ENCODE measurements around the gene RGS6.
"Not testable (repeated sequence)": the region's sequence is repeated elsewhere in the genome, so short reads cannot be mapped to it uniquely, and the experiment has no call there.

Gene RGS6

DNA sequence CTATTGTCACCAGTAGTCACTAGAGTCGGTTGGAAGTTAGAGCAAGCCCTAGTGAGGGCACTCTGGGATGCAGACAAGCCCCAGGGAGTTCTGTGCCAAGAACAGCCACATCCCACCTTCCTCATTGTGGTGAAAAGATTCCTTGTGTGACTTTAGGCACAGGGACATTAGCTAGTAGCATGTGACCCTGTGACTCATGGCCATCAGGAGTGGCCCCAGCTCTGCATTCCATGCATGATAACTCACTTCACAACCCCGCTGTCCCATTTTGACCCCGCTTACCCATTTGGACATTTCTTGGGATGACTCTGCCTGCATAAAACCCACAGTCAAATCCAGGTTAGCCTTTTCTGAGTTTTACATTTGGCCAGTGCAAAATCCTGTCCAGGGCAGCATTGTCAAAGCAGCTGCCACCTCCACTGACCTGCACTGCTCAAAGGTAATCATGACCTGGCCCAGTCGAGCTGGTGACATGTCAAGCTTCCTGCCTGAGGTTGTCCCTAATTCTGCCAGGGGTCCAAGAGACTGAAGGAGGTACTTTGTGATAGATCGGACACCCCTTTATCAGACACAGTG lies 531.1 kb downstream of the RGS6 start:
- no peak overlapping the region for H3K4me3 ChIP-seq (ENCODE audit: low read depth in 1 of 5, low read length in 5 of 5)
- peaks cover 0 to 4% (median 0%) of the 10 kb centered on the region in 5 donors for H3K36me3 ChIP-seq (ENCODE audit: control insufficient read depth in 5 of 5, insufficient read depth in 5 of 5, low read length in 5 of 5)
- no peaks in the 10 kb centered on the region for H3K4me1 ChIP-seq (ENCODE audit: control insufficient read depth in 5 of 5, insufficient read depth in 5 of 5, low read length in 5 of 5)
- no peaks in the 10 kb centered on the region for H3K27me3 ChIP-seq (ENCODE audit: control insufficient read depth in 5 of 5, insufficient read depth in 4 of 5, low read length in 5 of 5)
- no peak overlapping the region for H3K9ac ChIP-seq (ENCODE audit: low read length in 5 of 5)
- H3K27ac ChIP-seq (ENCODE audit: low read depth, low read length), result no peak overlapping the region
- H3K9me3 ChIP-seq (ENCODE audit: control insufficient read depth in 5 of 5, low read length in 5 of 5), result peaks cover 6 to 25% (median 15%) of the 10 kb centered on the region in 5 donors

DNA sequence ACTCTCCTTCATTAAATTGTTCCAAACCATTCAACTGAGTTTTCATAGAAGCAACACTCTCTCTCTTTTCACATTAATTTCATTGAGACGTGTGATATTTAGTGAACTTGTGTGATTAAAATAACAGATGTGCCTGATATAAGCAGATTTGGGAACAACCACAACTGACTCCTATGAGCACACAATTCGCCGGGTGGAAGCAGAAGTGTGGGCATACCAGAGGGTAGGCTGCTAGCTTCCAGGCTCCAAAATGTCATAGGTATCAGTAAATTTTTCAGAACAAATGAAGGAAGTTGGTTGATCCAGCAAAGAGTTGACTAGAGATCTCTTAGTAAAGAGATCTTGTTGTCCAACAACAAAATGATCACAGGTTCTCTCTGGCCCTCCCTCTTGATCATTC lies 532.0 kb downstream of the RGS6 start:
- no peak overlapping the region for H3K27ac ChIP-seq (ENCODE audit: low read depth, low read length)
- no peak overlapping the region for H3K4me3 ChIP-seq (ENCODE audit: low read depth in 1 of 5, low read length in 5 of 5)
- H3K9ac ChIP-seq (ENCODE audit: low read length in 5 of 5), result no peak overlapping the region
- peaks cover 6 to 25% (median 15%) of the 10 kb centered on the region in 5 donors for H3K9me3 ChIP-seq (ENCODE audit: control insufficient read depth in 5 of 5, low read length in 5 of 5)
- peaks cover 0 to 4% (median 0%) of the 10 kb centered on the region in 5 donors for H3K36me3 ChIP-seq (ENCODE audit: control insufficient read depth in 5 of 5, insufficient read depth in 5 of 5, low read length in 5 of 5)
- no peaks in the 10 kb centered on the region for H3K4me1 ChIP-seq (ENCODE audit: control insufficient read depth in 5 of 5, insufficient read depth in 5 of 5, low read length in 5 of 5)
- no peaks in the 10 kb centered on the region for H3K27me3 ChIP-seq (ENCODE audit: control insufficient read depth in 5 of 5, insufficient read depth in 4 of 5, low read length in 5 of 5)

DNA sequence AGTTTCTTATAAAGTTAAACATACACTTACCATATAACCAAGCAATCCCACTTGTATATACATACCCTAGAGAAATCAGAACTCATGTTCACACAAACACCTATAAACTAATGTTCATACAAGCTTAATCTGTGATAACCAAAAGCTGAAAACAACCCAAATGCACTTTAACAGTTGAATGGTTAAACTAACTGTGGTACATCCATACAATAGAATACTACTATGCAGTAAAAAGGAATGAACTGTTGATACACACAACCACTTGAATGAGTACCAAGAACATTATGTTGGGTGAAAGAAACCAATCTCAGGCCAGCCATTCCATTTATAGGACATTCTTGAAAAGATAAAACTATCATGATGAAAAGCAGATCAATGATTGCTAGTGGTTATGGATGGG lies 534.1 kb downstream of the RGS6 start:
- peaks cover 6 to 25% (median 15%) of the 10 kb centered on the region in 5 donors for H3K9me3 ChIP-seq (ENCODE audit: control insufficient read depth in 5 of 5, low read length in 5 of 5)
- H3K4me1 ChIP-seq (ENCODE audit: control insufficient read depth in 5 of 5, insufficient read depth in 5 of 5, low read length in 5 of 5), result no peaks in the 10 kb centered on the region
- no peak overlapping the region for H3K9ac ChIP-seq (ENCODE audit: low read length in 5 of 5)
- peaks cover 0 to 3% (median 0%) of the 10 kb centered on the region in 5 donors for H3K36me3 ChIP-seq (ENCODE audit: control insufficient read depth in 5 of 5, insufficient read depth in 5 of 5, low read length in 5 of 5)
- no peak overlapping the region for H3K4me3 ChIP-seq (ENCODE audit: low read depth in 1 of 5, low read length in 5 of 5)
- no peak overlapping the region for H3K27ac ChIP-seq (ENCODE audit: low read depth, low read length)
- no peaks in the 10 kb centered on the region for H3K27me3 ChIP-seq (ENCODE audit: control insufficient read depth in 5 of 5, insufficient read depth in 4 of 5, low read length in 5 of 5)

DNA sequence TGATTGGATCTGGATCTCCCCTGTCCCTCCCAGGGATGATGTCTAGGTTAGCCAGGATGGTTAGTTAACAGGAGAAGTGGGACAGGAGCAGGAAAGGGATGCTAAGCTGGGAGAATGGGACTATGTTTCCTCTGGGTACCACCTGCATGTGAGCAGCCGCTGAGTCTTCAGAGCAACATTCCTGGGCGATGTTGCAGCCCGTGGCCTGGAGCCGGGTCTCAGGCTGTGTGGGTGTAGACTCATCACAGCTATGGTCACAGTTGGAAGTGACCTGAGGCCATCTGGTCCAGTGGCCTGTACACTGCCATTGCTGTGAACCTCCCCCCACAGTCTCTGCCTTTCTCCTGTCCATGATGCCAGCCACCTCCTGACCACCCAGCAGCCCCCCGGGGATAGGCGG lies 539.1 kb downstream of the RGS6 start:
- H3K36me3 ChIP-seq (ENCODE audit: control insufficient read depth in 5 of 5, insufficient read depth in 5 of 5, low read length in 5 of 5), result peaks cover 0 to 5% (median 0%) of the 10 kb centered on the region in 5 donors
- peaks cover 0 to 3% (median 0%) of the 10 kb centered on the region in 5 donors for H3K27me3 ChIP-seq (ENCODE audit: control insufficient read depth in 5 of 5, insufficient read depth in 4 of 5, low read length in 5 of 5)

DNA sequence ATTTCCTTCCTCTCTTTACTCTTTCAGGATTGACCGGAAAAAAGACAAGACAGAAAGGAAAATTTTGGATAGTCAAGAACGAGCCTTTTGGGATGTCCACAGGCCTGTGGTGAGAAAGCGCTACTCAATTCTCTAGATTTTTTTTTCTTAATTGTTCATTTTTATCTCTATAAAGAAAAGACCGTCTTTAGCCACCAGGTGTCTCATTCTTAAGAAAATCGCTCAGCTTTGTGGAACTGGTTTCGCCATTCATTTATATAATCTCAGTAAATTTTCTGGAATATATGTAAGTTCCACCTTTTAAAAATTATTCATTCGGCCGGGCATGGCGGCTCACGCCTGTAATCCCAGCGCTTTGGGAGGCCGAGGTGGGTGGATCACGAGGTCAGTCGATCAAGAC lies 540.6 kb downstream of the RGS6 start:
- peaks cover 0 to 6% (median 0%) of the 10 kb centered on the region in 5 donors for H3K27me3 ChIP-seq (ENCODE audit: control insufficient read depth in 5 of 5, insufficient read depth in 4 of 5, low read length in 5 of 5)
- peaks cover 0 to 7% (median 0%) of the 10 kb centered on the region in 5 donors for H3K36me3 ChIP-seq (ENCODE audit: control insufficient read depth in 5 of 5, insufficient read depth in 5 of 5, low read length in 5 of 5)
- H3K4me1 ChIP-seq (ENCODE audit: control insufficient read depth in 5 of 5, insufficient read depth in 5 of 5, low read length in 5 of 5), result no peaks in the 10 kb centered on the region
- no peak overlapping the region for H3K27ac ChIP-seq (ENCODE audit: low read depth, low read length)
- H3K9me3 ChIP-seq (ENCODE audit: control insufficient read depth in 5 of 5, low read length in 5 of 5), result no peaks in the 10 kb centered on the region
- no peak overlapping the region for H3K9ac ChIP-seq (ENCODE audit: low read length in 5 of 5)
- H3K4me3 ChIP-seq (ENCODE audit: low read depth in 1 of 5, low read length in 5 of 5), result no peak overlapping the region

More for the DNA sequence above, 539.1 kb downstream of the RGS6 start:
- Histone ChIP-seq H3K4me3 (ENCODE audit: low read depth in 1 of 5, low read length in 5 of 5) (no peak overlapping the region), H3K9ac (ENCODE audit: low read length in 5 of 5) (no peak overlapping the region), H3K4me1 (ENCODE audit: control insufficient read depth in 5 of 5, insufficient read depth in 5 of 5, low read length in 5 of 5) (no peaks in the 10 kb centered on the region), H3K9me3 (ENCODE audit: control insufficient read depth in 5 of 5, low read length in 5 of 5) (peaks cover 4 to 14% (median 7%) of the 10 kb centered on the region in 5 donors), H3K27ac (ENCODE audit: low read depth, low read length) (no peak overlapping the region)

DNA sequence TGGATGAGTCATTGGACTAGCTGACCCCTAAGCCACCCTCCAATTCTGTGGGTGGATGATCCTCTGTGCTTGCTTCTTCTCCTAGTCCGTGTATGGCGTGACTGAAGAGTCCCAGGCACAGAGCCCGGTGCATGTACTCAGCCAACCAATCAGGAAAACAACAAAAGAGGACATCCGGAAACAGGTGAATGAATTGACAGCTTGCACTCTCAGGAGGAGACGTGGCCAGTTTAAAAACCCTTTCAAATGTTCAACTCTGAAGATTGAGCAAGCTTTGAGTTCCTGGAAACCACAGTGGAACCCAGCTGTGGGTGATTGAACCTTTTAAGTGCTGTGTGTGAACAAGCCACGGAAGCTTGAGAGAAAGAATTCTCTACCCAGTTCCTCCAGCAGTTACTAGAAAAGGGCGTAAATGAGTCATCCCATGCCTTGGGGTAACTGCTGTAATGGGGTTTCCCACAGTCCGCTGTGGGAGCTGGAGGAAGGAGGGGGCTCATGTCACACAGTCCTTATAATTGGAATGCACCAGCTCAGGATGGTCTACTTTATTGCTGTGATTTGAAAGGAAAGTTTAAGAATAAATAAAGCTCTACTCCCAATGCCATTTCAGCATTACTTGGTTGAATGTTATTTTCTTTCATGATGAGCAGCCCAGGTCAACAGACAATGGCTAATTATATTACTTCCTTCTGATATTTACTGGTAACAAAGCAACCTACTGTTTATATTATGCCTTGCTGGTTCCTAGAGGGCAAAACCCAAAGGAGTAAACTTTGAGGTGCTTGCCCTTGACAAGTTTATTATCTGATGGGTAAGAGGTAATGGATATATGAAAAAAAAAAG lies 544.6 kb downstream of the RGS6 start:
- H3K36me3 ChIP-seq (ENCODE audit: control insufficient read depth in 5 of 5, insufficient read depth in 5 of 5, low read length in 5 of 5), result peaks cover 0 to 7% (median 0%) of the 10 kb centered on the region in 5 donors
- H3K27me3 ChIP-seq (ENCODE audit: control insufficient read depth in 5 of 5, insufficient read depth in 4 of 5, low read length in 5 of 5), result peaks cover 0 to 6% (median 0%) of the 10 kb centered on the region in 5 donors
- H3K4me1 ChIP-seq (ENCODE audit: control insufficient read depth in 5 of 5, insufficient read depth in 5 of 5, low read length in 5 of 5), result no peaks in the 10 kb centered on the region
- H3K27ac ChIP-seq (ENCODE audit: low read depth, low read length), result no peak overlapping the region
- no peaks in the 10 kb centered on the region for H3K9me3 ChIP-seq (ENCODE audit: control insufficient read depth in 5 of 5, low read length in 5 of 5)
- H3K4me3 ChIP-seq (ENCODE audit: low read depth in 1 of 5, low read length in 5 of 5), result no peak overlapping the region
- H3K9ac ChIP-seq (ENCODE audit: low read length in 5 of 5), result no peak overlapping the region

DNA sequence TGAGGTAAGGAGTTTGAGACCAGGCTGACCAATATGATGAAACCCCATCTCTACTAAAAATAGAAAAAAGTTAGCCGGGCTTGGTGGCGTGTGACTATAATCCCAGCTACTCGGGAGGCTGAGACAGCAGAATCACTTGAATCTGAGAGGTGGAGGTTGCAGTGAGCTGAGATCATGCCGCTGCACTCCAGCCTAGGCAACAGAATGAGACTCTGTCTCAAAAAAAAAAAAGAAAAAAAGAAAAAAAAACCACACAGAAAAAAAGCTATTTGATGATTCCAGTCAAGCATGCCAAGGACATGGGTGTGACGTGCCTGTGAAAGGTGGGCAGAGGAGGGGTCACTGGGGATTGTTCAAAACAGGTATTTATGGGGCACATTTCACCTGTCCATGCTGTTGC lies 545.3 kb downstream of the RGS6 start:
- H3K4me3 ChIP-seq (ENCODE audit: low read depth in 1 of 5, low read length in 5 of 5); H3K9me3 ChIP-seq (ENCODE audit: control insufficient read depth in 5 of 5, low read length in 5 of 5); H3K4me1 ChIP-seq (ENCODE audit: control insufficient read depth in 5 of 5, insufficient read depth in 5 of 5, low read length in 5 of 5); H3K9ac ChIP-seq (ENCODE audit: low read length in 5 of 5); H3K27me3 ChIP-seq (ENCODE audit: control insufficient read depth in 5 of 5, insufficient read depth in 4 of 5, low read length in 5 of 5); H3K36me3 ChIP-seq (ENCODE audit: control insufficient read depth in 5 of 5, insufficient read depth in 5 of 5, low read length in 5 of 5); H3K27ac ChIP-seq (ENCODE audit: low read depth, low read length): not testable (repeated sequence)

DNA sequence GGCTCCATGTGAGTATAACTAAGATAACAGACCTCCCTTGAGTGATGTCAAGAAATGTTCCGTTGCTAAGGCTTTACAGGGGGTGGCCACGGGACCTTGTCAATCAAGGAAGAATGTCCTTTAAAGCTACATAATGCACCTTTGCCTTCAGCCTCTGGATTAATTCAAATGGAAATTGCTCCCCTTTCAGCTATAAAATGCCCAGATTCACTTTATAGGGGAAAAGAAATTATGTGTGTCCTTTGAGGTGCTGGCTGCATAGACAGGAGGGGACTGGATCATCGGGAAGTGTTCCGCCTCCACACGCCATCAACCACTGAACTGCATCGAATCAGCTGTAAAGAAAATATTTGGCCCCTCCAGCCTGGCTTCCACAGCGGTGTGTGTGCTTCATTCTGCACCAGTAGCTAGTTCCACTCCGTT lies 546.3 kb downstream of the RGS6 start:
- Histone ChIP-seq H3K9ac (ENCODE audit: low read length in 5 of 5) (no peak overlapping the region), H3K4me3 (ENCODE audit: low read depth in 1 of 5, low read length in 5 of 5) (no peak overlapping the region)

DNA sequence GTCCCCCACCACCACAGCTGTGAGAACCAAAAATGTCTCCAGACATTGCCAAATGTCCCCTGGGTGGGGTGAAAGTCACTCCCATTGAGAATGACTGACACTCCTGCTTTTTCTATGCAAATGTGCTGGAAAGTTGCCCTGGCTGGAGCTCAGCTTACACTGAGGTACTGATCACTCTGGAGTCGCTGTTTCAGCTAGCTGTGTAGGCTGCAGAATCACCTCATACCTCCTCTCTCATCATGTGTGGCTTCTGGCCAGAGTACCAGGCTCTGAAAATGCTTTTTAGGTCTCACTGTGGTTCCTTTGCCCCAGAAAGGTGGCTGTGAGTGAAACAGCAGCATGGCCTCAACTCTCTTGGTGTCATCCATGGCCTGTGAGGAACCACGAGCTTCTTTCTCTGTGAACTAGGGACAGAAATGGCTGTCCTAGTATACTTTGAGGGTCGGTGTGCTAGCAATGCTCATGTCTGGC lies 547.3 kb downstream of the RGS6 start:
- Histone ChIP-seq H3K4me1 (ENCODE audit: control insufficient read depth in 5 of 5, insufficient read depth in 5 of 5, low read length in 5 of 5) (no peaks in the 10 kb centered on the region), H3K27ac (ENCODE audit: low read depth, low read length) (no peak overlapping the region), H3K36me3 (ENCODE audit: control insufficient read depth in 5 of 5, insufficient read depth in 5 of 5, low read length in 5 of 5) (peaks cover 0 to 7% (median 0%) of the 10 kb centered on the region in 5 donors), H3K9me3 (ENCODE audit: control insufficient read depth in 5 of 5, low read length in 5 of 5) (peaks cover 0 to 4% (median 3%) of the 10 kb centered on the region in 5 donors), H3K4me3 (ENCODE audit: low read depth in 1 of 5, low read length in 5 of 5) (no peak overlapping the region), H3K9ac (ENCODE audit: low read length in 5 of 5) (no peak overlapping the region), H3K27me3 (ENCODE audit: control insufficient read depth in 5 of 5, insufficient read depth in 4 of 5, low read length in 5 of 5) (peaks cover 0 to 6% (median 0%) of the 10 kb centered on the region in 5 donors)

More for the DNA sequence above, 546.3 kb downstream of the RGS6 start:
- Histone ChIP-seq H3K9me3 (ENCODE audit: control insufficient read depth in 5 of 5, low read length in 5 of 5) (peaks cover 0 to 4% (median 3%) of the 10 kb centered on the region in 5 donors), H3K36me3 (ENCODE audit: control insufficient read depth in 5 of 5, insufficient read depth in 5 of 5, low read length in 5 of 5) (peaks cover 0 to 7% (median 0%) of the 10 kb centered on the region in 5 donors), H3K27me3 (ENCODE audit: control insufficient read depth in 5 of 5, insufficient read depth in 4 of 5, low read length in 5 of 5) (peaks cover 0 to 6% (median 0%) of the 10 kb centered on the region in 5 donors), H3K4me1 (ENCODE audit: control insufficient read depth in 5 of 5, insufficient read depth in 5 of 5, low read length in 5 of 5) (no peaks in the 10 kb centered on the region), H3K27ac (ENCODE audit: low read depth, low read length) (no peak overlapping the region)

Data from subcutaneous abdominal adipose tissue (tissue), 5 donors.